HG03175 (cell line): ENCODE data around the gene ZCCHC7.

Experiments
- ATAC-seq: cut with Tn5 transposase; IDR thresholded peaks from one replicate; pipeline ENCODE4 v1.9.1; 2021; ENCODE audit warnings: mild to moderate bottlenecking, moderate library complexity; ENCODE audit not compliant: unreplicated experiment

The ZCCHC7 gene

DNA sequence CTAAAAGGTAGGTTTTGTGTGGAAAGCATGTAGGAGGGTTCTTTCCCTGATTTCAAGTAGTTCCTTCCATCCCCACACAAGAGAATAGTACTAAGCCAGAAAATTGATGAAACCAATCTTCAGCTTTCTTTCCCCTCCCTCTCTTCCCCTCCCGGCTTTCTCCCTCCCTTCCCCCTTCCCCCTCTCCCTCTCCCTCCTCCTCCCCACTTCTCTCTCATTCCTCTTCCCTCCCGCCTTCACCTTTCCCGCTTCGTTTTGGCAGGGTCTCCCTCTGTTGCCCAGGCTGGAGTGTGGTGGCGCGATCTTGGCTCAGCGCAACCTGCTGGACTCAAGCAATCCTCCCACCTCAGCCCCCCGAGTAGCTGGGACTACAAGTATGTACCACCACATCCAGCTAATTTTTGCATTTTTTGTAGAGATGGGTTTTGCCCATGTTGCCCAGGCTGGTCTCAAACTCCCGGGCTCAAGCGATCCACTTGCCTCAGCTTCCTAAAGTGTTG, 85.8 kb downstream of the ZCCHC7 start:
- no peak for ATAC-seq

DNA sequence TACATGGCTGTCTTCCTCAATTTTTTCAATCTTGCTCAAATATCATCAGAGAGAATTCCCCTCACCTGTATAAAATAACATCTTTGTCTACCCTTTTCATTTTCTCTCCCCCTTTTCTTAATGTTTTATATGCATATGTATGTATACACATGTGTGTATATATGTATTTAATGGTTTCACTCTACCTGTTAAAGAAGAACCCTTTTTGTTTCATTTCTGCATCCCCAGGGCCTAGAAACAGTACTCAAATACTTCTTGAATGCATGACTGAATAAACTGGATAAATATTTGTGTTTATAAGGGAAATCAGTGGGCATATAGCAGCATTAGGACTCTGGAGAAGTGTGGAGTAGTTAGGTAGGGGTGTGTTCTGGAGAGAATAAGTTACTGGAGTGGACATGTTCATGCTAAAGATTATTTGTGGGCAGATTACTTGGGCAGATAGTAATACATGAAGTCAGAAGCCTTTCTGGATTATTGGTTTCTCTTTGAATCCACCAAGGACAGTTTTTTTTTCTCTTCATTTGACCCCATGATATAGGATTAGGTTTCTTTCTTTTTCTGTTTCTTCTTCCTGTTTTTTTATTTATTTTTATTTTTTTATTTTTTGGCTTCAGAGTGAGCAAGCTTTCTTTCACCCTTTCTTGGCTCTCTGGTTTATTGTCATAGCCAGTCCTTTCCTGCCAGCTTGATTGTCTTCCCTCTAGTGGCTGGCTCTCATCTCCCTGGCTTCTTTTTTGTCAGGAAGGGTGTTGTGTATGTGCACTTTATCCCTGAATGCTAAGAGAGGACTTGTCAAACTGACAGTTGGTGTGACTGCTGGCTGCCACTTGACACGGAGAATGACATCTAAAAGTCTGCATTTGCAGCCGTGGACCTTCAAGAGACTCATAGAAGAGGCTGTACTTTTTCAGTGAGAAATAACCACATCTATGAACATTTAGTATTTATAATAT, 89.3 kb downstream of the ZCCHC7 start:
- no peak for ATAC-seq

DNA sequence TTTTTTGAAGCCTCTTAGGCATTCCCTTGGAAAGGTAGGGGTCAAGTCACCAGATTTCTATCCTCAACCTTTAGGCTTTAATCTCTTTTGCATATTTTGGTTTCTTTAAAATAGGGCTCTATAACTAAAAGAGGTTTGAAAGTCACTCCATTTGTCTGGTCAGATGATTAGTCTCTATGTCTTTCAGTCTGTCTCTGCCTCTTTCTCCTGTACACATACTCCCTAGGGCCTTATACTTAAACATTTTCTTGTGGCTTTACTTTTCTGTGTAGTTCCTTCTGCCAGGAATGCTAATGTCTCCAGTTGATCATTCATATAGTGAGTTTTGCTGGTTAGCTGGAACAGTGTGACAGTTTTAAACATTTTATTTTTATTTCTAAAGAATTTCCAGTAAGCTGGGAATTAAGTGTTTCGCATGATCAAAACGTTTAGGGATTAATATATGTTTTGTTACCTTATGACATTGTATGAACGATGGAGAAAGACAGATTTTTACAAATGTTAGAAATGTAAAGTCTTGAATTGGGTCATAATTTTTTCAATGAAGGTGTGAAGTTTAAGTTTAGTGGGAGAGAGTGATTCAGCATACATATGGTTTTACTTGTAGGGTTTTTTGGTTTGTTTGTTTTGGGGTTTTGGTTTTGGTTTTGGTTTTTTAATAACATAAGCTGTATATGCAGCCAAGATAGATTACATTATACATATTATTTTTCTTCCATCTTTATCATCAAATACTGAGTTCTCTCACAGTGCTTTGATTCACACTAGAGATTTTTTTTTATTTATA, 90.6 kb downstream of the ZCCHC7 start:
- ATAC-seq: no peak

DNA sequence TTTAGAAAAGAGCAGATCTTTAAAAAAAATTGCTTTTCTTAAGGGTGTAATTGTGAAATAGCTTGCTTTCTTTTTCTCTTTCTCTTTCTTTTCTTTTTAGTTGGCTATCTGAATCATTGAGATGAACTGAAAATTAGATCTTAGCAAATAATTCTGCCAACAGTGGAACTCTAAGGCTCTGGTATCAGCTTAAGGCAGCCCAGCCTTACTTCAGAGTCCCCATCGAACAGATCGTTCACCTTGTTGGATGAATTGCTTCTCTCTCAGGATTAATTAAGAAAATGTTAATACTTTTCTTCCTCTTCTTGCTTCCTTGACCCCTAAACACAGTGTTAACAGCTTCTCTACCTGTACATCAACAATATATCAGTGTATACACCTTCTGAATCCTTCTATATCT, 92.1 kb downstream of the ZCCHC7 start:
- ATAC-seq: no peak

DNA sequence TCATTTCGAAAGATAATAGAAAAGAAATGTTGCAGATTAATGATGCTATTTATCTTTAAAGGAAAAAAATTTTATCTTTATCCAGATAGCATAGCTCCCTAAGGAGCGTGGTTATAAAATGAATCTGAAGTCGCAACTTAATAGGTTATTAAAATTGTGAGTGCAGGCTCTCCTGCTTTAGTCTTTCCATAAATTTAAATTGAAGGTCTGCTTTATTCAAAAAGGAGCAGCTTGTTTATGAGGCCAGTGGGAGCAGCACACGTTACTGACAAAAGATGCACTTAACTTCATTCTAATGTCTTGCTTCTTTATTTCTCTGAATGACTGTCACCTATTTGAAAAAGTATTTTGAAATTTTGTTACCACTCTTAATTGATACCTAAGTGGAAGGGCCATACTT, 95.0 kb downstream of the ZCCHC7 start:
- no peak for ATAC-seq

DNA sequence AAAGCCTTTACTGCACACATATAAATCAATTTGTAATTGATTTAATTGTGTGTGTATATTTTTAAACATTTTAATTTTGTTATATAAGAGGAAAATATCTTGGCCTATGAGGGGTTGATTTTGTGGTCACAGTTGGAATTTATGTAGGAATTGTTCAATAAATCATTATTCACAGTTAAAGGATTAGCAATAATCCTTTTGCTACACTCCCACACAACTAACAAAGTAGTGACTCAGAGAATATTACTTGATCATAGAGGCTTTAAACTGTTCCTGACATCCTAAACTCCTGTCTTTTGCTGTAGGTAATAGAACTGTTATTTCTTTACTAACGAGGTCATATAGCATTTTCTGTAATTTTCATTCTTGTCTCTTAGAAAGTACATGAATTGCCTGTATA, 95.5 kb downstream of the ZCCHC7 start:
- no peak for ATAC-seq

DNA sequence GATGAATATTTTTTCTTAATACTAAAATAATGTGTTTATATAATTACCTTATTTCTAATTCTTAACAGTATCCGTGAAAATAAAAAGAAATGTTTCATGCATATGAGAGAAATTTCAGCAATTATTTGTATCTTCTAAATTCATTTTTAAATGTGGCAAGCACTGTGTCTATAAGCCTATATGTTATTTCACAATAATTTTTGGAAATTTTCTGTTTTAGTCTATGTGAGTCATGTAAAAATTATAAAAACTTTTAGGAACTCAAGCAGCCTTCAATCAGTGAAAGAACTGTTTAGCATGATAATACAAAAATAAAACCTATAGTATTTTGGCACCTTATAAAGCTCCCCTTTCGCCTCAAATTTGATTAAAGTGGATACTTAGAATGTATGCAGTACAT, 96.8 kb downstream of the ZCCHC7 start:
- no peak for ATAC-seq

DNA sequence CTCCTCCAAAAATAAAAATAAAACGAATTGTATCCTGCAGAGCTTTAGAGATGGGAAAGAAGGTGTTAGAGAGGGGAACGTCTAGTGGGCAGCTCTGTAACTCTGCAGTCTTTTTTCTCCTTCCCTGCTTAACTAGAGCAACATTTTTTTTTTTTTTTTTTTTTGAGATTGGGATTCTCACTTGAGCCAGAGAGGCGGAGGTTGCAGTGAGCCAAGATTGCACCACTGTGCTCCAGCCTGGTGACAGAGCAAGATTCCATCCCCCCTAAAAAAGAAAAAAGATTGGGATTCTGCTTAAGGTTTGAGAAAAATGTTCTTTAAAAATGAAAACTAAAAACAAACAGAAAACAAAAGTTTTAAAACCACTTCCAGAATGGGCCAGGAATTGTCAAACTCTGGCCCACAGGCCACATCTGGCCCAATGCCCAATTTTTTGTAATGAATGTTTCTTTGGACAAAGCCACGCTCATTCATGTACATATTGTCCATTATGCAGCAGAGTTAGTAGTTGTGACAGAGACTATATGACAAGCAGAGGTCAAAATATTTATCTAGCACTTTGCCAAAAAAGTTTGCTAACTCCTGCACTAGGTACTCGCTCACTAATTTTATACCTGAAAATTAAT, 98.5 kb downstream of the ZCCHC7 start:
- no peak for ATAC-seq

DNA sequence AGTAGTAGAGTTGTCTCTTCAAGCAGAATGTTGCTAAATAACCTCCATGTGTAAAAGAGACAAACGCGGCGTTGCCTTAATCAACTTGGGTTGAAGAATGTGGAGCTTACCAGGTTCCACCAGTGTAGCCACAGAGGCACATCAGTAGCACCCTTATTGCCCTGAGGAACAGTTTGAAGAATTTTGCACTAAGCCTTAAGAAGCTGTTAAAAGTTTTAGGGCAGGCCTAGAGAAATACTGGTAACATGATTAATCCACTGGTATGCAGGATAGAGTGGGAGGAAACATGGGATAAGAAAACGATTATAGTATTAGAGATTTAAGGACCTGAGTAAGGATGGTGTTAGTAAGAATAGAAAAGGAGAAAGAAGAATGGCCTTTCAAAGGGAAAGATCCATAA, 100.6 kb downstream of the ZCCHC7 start:
- no peak for ATAC-seq

DNA sequence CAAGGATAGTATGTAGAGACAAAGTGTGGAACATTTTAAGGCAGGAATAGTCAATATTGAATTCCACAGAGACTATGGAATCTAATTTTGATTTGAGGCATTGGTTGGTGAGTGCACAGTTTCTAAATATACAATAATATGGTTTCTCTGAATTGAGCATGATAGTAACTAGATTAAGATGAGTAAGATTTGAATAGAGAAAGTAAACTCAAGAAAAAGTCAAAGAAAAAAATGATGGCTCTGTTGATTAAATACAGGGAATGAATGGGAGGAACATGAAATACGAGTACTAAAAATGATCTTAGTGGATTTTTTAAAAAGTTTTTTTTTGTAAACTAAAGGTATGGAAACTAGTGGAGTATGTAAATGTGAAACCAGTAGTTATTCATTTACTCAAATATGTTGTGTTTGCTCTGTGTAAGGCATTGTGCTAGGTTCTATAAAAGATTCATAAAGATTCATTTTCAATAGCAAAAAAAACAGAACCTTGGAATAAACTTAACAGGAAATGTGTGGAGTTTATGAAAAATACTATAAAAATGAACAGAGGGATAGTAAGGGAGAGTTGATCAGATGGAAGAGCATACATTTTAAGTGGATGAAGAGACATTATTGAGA, 101.2 kb downstream of the ZCCHC7 start:
- peak; percentile 66 for ATAC-seq

DNA sequence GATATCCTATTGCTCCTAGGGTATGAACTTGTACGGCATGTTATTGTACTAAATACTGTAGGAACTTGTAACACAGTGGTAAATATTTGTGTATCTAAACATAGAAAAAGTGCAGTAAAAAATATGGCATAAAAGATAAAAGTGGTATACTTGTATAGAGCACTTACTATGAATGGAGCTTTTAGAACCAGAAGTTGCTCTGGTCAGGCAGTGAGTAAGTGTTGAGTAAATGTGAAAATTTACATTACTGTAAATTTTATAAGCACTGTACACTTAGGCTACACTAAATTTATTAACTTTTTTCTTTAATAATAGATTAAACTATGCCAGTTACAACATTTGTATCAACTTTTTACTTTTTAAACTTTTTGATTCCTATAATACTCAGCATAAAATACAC, 109.1 kb downstream of the ZCCHC7 start:
- no peak for ATAC-seq

DNA sequence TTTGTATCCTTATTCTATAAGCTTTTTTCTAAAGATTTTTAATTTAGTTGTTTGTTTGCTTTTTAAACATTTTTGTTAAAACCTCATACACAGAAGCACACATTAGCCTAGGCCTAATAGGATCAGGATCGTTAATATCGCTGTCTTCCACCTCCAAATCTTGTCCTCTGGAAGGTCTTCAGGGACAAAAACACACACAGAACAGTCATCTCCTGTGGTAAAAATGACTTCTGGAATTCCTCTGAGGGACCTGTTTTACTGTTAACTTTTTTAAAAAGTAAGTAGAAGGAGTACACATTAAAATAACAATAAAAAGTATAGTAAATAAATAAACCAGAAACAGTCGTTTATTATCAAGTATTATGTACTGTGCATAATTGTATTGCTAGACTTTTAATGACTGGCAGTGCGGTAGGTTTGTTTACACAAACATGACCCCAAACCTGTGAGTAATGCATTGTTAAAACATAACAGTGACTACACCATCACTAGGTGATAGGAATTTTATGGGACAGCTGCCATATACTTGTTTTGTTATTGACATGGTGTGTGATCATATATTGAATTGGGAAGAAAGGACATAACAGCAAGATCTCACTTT, 109.6 kb downstream of the ZCCHC7 start:
- ATAC-seq: no peak

DNA sequence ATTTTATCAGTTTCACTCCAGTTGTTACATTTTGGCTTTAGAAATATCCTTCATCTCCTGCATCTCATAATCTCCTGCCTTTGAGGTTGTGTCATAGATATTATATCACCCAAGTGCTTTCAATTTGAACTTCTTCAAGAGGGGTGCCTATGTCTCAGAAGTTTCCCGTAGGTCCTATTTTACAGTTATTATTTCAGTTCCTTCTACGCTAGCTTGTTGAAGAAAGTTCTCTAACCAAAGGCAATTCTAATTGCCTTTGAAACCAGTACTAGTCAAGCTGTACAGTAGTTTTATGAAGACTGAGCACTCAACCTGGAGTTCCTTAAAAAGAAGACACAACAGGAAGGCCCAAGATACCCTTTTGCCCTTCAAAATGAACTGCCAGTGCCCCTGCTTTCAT, 116.4 kb downstream of the ZCCHC7 start:
- no peak for ATAC-seq

DNA sequence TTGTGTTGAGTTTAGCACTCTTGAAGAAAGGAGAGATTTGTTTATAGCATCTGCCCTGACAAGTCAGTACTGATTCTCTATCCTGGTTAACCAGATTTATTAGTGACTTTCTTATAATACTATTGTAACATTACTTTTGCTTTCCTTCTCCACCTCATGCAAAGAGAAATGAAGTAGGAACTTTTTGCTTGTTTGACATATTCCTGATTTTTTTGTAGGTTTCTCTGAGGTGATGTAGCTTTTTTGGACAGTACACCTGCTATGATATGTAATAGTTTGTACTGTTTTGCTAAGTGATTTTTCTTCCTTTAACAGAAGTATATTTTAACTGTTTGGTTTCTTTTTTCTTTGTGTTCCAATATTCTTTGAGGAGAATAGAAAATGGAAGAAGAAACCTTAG, 117.7 kb downstream of the ZCCHC7 start:
- no peak for ATAC-seq

DNA sequence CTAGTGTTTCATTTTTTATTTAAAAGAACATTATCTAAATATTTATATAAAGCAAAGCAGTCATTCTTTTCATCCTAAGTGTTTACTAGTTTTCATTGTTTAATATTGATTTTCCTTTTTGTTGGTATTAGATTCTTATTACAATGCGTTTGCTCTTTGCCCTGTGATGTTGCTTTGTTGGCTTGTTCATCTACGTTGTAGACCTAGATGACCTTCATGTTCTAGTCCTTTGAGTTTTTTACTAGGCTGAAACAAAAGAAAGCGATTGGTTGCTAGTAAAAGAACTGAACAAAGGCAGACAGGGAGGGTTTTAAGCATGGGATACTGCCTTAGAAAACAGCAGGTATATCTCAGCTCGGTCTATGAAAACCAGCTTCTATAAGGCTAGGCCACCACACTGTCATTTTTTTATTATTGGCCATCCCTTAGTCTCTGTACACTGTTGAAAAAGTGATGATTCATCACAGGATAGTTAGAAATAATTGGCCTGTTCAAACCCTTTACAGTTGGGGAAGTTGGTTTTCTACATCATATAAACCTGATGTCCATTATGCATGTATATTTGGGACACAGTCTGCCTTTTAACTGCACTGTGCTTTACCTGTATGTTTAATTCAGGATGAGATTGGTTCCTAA, 119.0 kb downstream of the ZCCHC7 start:
- ATAC-seq: no peak

DNA sequence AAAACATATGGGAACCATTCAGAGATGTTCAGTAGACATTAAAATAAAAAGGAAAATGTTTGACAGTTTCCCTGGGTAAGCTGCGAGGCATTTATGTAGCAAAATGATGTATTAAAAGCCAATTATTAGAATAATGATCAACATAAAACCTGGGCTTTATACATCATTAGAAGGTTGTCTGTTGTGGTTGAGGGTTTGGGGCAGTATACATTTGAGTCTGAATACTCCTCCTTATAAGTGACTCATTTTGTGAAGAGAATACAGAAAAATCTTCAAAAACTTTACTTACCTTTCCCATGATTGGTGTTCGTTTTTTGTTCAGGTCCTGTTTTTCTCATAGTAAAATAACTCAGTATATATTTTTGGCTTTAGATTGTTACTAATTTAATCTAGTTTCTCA, 119.5 kb downstream of the ZCCHC7 start:
- ATAC-seq: no peak

DNA sequence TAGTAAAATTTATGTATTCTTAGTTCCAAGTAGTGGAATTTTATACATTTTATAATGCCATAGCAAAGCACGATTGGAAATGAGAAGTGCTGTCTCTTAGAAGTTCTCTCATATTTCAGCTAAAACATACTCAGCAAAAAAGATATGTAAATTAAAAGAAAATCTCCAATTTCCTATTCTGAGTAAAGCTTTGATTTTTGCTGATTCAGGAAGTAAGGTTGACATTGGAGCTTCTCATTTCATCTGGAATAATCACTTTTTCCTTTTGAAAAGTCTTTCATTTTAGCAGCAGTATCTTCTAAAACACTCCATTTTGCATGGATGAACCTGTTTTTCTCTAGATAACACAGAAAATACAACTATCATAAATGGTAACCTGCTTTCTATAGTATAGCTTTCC, 121.0 kb downstream of the ZCCHC7 start:
- ATAC-seq: no peak

DNA sequence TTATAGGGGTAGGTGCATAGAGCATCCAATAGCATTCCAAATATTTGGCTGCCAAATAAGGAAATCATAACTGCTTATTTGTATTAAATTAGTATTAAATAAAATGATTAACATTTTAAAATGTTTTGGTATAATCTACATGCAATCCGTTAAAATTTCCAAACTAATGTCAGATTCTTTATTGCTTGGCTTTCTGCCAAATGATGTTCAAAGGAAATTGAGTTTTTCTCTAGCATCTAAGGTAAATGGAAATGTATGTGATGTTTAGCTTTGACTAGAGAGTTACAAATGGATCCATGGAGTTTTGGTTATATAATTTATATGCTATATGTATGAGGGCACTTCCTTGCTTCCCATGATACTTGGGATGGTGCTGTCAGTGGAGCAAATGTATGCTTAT, 121.7 kb downstream of the ZCCHC7 start:
- no peak for ATAC-seq

DNA sequence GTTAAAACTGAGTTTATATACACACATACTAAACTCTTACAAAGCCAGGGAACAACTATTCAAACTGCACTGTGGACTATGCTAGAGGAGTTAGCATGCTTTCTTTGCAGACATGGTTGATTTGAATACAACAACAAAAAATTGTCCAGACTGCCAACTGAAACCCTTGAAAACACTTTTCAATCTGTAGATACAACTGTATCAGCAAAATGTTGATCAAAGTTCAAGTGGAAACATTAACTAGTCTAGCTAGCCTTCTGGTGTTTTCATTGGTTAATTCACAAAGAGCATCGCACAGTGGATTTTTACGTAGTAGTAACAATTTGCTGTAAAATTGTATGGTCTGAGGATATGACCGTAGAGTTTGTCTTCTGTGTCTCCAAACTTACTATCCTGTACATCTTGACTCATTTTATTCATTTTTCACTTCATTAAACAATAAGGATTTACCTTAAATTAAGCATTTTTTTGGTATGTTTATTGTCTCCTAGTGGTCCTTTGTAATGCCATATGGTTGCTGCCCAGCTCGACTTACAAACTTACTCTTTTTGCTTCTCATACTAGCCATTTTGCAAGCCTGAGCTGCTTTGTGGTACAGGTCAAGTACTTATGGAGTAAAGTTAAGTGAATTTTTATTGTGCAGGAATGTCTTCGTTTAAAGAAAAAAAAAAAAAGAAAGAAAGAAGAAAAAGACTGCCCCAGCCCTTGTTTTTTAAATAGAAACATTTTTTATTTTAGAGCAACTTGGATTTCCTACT, 123.4 kb downstream of the ZCCHC7 start:
- no peak for ATAC-seq
